GM19099 (cell line): ENCODE measurements around the gene UFSP2.

Source experiments
- POLR2A ChIP-seq: IDR thresholded peaks from 3 replicates; pipeline ENCODE4 v1.6.1; 2011; ENCODE audit warnings: low read depth; ENCODE audit not compliant: insufficient read length; ENCODE audit errors: extremely low read depth

UFSP2 gene

GRCh38 chr4:185445209-185445608, 19.4 kb upstream of the UFSP2 start:
- no peak for TF ChIP-seq POLR2A

- TF ChIP-seq POLR2A = no peak
These were observed 15.7 kb upstream of the UFSP2 start for GRCh38 chr4:185441479-185441878.

- TF ChIP-seq POLR2A = no peak
These were observed 12.0 kb upstream of the UFSP2 start for GRCh38 chr4:185437809-185438208.

GRCh38 chr4:185435466-185435865, 9.7 kb upstream of the UFSP2 start:
- TF ChIP-seq POLR2A = no peak

DNA sequence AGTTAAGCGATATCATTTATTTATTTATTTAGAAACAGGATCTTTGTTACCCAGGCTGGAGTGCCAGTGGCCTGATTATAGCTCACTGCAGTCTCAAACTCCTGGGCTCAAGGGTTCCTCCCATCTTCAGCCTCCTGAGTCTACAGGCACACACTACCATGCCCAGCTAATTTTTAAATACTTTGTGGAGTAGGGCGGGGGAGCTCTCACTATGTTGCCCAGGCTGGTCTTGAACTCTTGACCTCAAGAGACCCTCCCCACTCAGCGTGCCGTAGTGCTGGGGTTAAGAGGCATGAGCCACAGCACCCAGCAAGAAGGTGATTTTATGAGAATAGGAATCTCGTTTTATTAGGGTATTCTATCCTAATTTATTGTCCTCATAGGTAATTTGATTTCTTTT, 3.9 kb upstream of the UFSP2 start:
- TF ChIP-seq POLR2A = no peak

DNA sequence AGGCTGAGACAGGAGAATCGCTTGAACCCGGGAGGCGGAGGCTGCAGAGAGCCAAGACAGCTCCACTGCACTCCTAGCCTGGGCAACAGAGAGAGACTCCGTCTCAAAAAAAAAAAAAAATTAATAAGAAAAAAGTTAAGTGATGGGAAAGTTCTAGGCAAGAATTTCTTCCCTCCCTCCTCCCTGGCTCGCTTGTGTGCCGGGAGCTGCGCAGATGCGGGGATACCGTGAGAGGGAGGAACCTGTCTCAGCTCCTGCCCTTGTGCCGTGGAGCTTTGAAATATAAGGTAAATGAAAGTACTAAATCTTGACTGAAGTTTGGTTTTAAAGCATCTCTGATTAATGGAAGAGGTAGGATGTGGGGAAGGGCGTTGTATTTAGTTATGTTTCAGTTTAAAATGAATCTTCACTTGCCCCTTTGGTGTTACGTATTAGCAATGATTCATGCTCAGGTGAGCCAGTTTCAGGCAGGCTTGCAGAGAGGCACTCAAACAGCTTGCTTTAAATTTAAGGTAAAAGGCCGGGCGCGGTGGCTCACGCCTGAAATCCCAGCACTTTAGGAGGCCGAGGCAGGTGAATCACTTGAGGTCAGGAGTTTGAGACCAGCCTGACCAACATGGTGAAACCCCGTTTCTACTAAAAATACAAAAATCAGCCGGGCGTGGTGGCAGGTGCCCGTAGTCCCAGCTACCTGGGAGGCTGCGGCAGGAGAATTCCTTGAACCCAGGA, 1.4 kb upstream of the UFSP2 start:
- no peak for TF ChIP-seq POLR2A

DNA sequence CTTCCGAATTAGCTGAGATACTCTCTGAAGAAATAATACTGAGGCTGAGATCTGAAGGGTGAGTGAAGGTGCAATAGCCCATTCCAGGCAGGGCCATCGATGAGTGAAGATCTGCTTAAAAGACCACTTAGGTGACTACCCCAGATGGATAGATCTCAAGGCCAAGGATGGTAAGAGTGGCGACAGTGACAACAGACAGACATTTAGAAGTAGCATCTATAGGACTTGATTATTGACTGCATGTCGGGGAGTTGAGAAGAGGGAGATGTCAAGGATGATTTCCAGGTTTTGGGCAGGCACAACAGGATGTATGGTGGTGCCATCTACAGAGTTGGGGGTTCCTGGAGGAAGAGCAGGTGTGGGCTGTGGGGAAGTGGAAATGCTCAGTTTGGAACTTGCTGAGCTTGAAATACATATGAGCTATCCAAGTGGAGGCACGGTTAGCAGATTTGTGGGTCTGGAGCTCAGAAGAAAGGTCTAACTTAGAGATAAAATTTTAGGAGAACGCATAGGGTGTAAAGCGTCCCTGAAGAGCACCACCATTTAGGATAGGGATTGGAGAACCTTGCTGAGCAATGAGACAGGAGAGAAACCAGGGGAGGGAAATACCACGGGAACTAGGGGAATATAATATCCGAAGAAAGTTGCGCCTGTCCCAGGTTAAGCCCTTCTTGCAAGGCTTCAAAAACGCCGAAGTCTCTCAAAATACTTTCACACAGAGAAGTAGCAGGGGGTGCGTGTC, 688 bp downstream of the UFSP2 start:
- TF ChIP-seq POLR2A = no peak

DNA sequence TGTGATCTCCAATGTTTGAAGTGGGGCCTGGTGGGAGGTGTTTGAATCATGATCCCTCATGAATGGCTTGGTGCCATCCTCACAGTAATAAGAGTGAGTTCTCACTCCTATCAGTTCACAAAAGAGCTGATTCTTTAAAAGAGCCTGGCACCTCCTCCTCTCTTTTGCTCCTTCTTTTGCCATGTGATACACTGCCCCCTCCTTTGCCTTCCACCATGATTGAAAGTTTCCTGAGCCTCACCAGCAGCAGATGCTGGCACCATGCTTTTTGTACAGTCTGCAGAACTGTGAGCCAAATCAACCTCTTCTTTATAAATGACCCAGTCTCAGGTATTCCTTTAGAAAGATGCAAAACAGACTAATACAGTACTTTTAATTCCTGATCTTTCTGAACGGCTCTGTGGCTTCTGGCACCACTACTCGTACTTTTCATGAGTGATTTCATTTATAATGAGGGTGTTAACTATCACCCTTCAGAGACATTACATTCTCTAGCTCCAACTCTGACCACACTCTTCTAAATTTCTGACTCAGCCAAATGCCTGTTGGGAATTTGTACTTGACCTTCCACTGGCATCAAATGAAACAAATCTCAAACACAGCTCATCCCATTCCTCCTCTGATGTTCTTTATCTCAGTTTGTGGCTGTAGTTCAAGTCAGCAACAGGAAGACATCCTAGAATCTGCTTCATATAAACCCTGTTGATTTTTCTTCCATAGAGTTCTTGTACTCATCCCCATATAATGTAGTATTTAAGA, 4.2 kb downstream of the UFSP2 start:
- TF ChIP-seq POLR2A = no peak

- no peak for TF ChIP-seq POLR2A
These were observed 8.8 kb downstream of the UFSP2 start for GRCh38 chr4:185416955-185417354.

DNA sequence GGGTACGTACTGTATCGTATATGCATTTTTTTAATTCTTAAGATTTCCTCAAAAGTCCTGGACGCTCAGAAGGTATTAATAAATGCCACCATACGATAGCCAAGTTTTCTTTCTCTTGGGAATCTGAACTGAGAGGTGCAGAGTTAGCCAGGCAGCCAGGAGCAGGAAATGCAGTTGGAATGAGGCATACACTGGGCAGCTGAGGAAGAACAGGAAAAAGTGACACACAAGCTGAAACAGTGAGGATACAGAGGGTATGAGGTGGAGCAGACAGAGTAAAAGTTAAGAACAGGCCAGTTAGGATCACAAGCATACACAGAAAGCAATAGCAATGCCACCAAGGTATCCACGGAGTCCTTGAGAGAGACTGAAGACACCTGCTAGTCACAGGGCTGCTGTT, 13.4 kb downstream of the UFSP2 start:
- no peak for TF ChIP-seq POLR2A

DNA sequence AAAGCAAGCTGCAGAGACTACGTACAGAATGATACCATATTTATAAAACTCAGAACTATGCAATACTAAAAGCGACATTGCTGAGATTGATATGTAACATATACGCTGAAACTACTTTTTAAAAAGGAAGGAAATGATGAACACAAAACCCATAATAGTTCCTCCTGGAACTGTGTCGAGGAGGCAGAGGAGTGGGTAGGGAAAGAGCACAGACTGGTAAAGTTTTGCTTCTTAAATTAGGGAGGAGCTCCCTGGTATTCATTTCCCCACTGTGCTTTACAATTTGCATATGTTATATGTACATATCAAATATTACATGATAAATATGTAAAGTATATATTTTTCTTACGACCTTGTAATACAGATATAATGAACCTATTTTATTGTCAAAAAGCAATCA, 13.9 kb downstream of the UFSP2 start:
- no peak for TF ChIP-seq POLR2A

DNA sequence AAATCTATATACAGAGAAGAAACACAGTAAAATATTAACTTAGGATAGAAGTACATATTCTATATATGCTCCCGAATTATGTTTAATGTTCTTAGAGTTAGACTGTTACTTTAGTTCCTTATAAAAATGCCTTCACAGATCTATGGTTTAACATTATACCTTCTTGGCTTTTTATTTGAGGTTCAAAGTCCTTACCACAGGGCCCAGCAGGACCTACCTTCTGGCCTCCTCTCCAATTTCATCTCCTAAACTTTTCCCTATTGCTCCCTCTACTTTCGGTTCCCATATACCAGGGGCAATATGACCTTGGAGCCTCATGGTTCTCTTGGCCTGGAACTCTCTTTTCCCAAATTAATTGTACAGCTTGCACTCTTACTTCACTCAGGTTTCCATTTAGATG, 17.3 kb downstream of the UFSP2 start:
- no peak for TF ChIP-seq POLR2A

- TF ChIP-seq POLR2A = no peak
These were observed 20.3 kb downstream of the UFSP2 start for GRCh38 chr4:185405296-185405999.

- no peak for TF ChIP-seq POLR2A
These were observed 21.7 kb downstream of the UFSP2 start for GRCh38 chr4:185404031-185404430.

GRCh38 chr4:185399466-185399865, 26.3 kb downstream of the UFSP2 start:
- TF ChIP-seq POLR2A = no peak
